Kidney (tissue), 14 donors: ENCODE measurements around the gene MYH14. TPM values are rescaled to one million over a fixed set of nuclear protein-coding genes. Genes with fewer than 3 reads are reported as not detected.

Experiments
- DNase-seq, 5 donors: peaks; one replicate each; pipeline ENCODE4 v3.0.0-alpha.2; 2013 to 2020
- FAIRE-seq: peaks from 2 replicates; lab custom pipeline; 2012; peaks lifted over from hg19 to GRCh38; lab: Jason Lieb, UNC
- H3K27ac ChIP-seq, 2 donors: one replicate each; pipeline ENCODE4 v1.7.0; 2013; ENCODE audit warnings: low read depth in 2 of 2, low read length in 2 of 2, inconsistent platforms in 1 of 2
- H3K27me3 ChIP-seq: one replicate; pipeline ENCODE4 v1.7.1; 2013; ENCODE audit warnings: low read length, inconsistent platforms; ENCODE audit not compliant: control insufficient read depth, insufficient read depth
- H3K36me3 ChIP-seq, 3 donors: one replicate each; pipeline versions ENCODE4 v1.7.0 to v1.7.1; 2013; ENCODE audit warnings: low read length in 3 of 3, control low read depth in 1 of 3, inconsistent platforms in 1 of 3; ENCODE audit not compliant: insufficient read depth in 3 of 3, control insufficient read depth in 2 of 3
- H3K4me1 ChIP-seq, 3 donors: one replicate each; pipeline versions ENCODE4 v1.7.0 to v1.7.1; 2013; ENCODE audit warnings: low read length in 3 of 3, inconsistent platforms in 1 of 3, low read depth in 1 of 3; ENCODE audit not compliant: control insufficient read depth in 2 of 3, insufficient read depth in 2 of 3
- H3K4me3 ChIP-seq, 3 donors: one replicate each; pipeline versions ENCODE4 v1.7.0 to v1.8.1; 2013; ENCODE audit warnings: low read length in 3 of 3, control low read depth in 1 of 3, inconsistent platforms in 1 of 3
- H3K9ac ChIP-seq, 3 donors: one replicate each; pipeline versions ENCODE4 v1.7.0 to v1.7.1; 2013; ENCODE audit warnings: low read length in 3 of 3, control low read depth in 1 of 3, inconsistent platforms in 1 of 3
- H3K9me3 ChIP-seq, 3 donors: one replicate each; pipeline versions ENCODE4 v1.7.0 to v1.7.1; 2013; ENCODE audit warnings: low read length in 3 of 3, control low read depth in 1 of 3, inconsistent platforms in 1 of 3; ENCODE audit not compliant: control insufficient read depth in 2 of 3, insufficient read depth in 1 of 3
- CTCF ChIP-seq: IDR thresholded peaks from 3 replicates; pipeline ENCODE4 v1.5.1; 2012; ENCODE audit warnings: mild to moderate bottlenecking, moderate library complexity, borderline replicate concordance; ENCODE audit not compliant: insufficient read depth; ENCODE audit errors: extremely low read depth
- intact Hi-C: fragments of 100-400 bp; cut with DNase I; formaldehyde crosslinking; loops from one replicate; pipeline ENCODE4 v1.11.1; 2022
- polyA plus RNA-seq: library from polyadenylated mRNA; stranded (reverse); fragments of 350-450 nt; fragmentation: Illumina TruSeq; extraction: RNeasy Lipid Tissue Mini Kit (QIAGEN cat#74804); gene quantifications from one replicate; pipeline ENCODE4 v1.2.3, GENCODE V29; 2014; ENCODE audit warnings: low read depth, low replicate concordance; ENCODE audit not compliant: insufficient read depth
- total RNA-seq: library from RNA; stranded (reverse); fragmentation: NEBNext Ultra II Directional; extraction: Animal tissue kit (Norgen Biotek cat#: 25700); gene quantifications from one replicate; pipeline ENCODE4 v1.2.1, GENCODE V29; 2021
- donor health status: control.
- donor health status: control.
- donor health status: control.
- donor health status: control.
- donor health status: control.
- donor health status: DM: yes; HTN: yes; CAD: no.
- donor health status: Normal renal cell carcinoma (clear cell type).

Gene MYH14
- total and polyA plus RNA-seq, 2 donors from 2014 or later = 23.9 to 81.4 TPM

GRCh38 chr19:50174100-50174793, 29.2 kb upstream of the MYH14 start:
- H3K9me3 ChIP-seq = no peaks in the 10 kb centered on the region
- no peak for DNase-seq
- H3K27me3 ChIP-seq = no peaks in the 10 kb centered on the region
- no peak for FAIRE-seq
- no peak overlapping the region for H3K9ac ChIP-seq
- no peak overlapping the region for H3K4me3 ChIP-seq
- no peaks in the 10 kb centered on the region for H3K36me3 ChIP-seq
- no peaks in the 10 kb centered on the region for H3K4me1 ChIP-seq
- H3K27ac ChIP-seq = no peak overlapping the region
- TF ChIP-seq CTCF = no peak
- intact Hi-C loops = no loop called here

- peaks cover 0 to 4% (median 0%) of the 10 kb centered on the region in 3 donors for H3K9me3 ChIP-seq
- no peak overlapping the region for H3K4me3 ChIP-seq
- intact Hi-C loops = no loop called here
- FAIRE-seq (no peak), DNase-seq (no peak)
- H3K27me3 ChIP-seq = no peaks in the 10 kb centered on the region
- no peak for TF ChIP-seq CTCF
- H3K36me3 ChIP-seq = no peaks in the 10 kb centered on the region
- no peaks in the 10 kb centered on the region for H3K4me1 ChIP-seq
- H3K27ac ChIP-seq = no peak overlapping the region
- no peak overlapping the region for H3K9ac ChIP-seq
Observed at GRCh38 chr19:50175924-50176323, 27.5 kb upstream of the MYH14 start.

GRCh38 chr19:50176775-50177174, 26.6 kb upstream of the MYH14 start:
- no peak for TF ChIP-seq CTCF
- FAIRE-seq (no peak), DNase-seq (no peak)
- Histone ChIP-seq H3K36me3 (no peaks in the 10 kb centered on the region), H3K27ac (no peak overlapping the region), H3K9ac (no peak overlapping the region), H3K4me3 (no peak overlapping the region), H3K9me3 (peaks cover 0 to 4% (median 0%) of the 10 kb centered on the region in 3 donors), H3K27me3 (no peaks in the 10 kb centered on the region), H3K4me1 (no peaks in the 10 kb centered on the region)
- intact Hi-C loops = no loop called here
